Activated T-helper 17 cell treated with anti-CD3 and anti-CD28 coated beads, Interleukin-2, amount 50 U/mL, for 72 hours (primary cell): Measurements from ENCODE around the gene COPG1. TPM values are rescaled to one million over a fixed set of nuclear protein-coding genes. Genes with fewer than 3 reads are reported as not detected.
"Not testable (repeated sequence)": the region's sequence is repeated elsewhere in the genome, so short reads cannot be mapped to it uniquely, and the experiment has no call there.

Experiments
- ATAC-seq: fragments of 150-1000 bp; cut with Tn5 transposase; replicated peaks from 2 replicates; pipeline ENCODE4 v1.10.0; 2021; ENCODE audit warnings: mild to moderate bottlenecking, moderate library complexity
- H3K27ac Mint-ChIP-seq: one replicate; pipeline ENCODE4 v1.8.0; 2022; ENCODE audit warnings: mixed read lengths
- H3K27me3 Mint-ChIP-seq: one replicate; pipeline ENCODE4 v1.8.0; 2022; ENCODE audit warnings: mixed read lengths
- H3K36me3 Mint-ChIP-seq: one replicate; pipeline ENCODE4 v1.8.0; 2022; ENCODE audit warnings: low read depth, mild to moderate bottlenecking, mixed read lengths
- H3K4me1 Mint-ChIP-seq: one replicate; pipeline ENCODE4 v1.8.0; 2022; ENCODE audit warnings: mixed read lengths
- H3K4me3 Mint-ChIP-seq: one replicate; pipeline ENCODE4 v1.8.0; 2022; ENCODE audit warnings: mild to moderate bottlenecking, mixed read lengths
- H3K9me3 Mint-ChIP-seq: one replicate; pipeline ENCODE4 v1.8.0; 2022; ENCODE audit warnings: mixed read lengths
- total RNA-seq, 2 donors: library from RNA; stranded (reverse); gene quantifications; one replicate each; pipeline ENCODE4 v1.2.3, GENCODE V29; 2022

COPG1 gene
- total RNA-seq, 2 donors from 2014 or later, result 150 to 157 TPM

DNA sequence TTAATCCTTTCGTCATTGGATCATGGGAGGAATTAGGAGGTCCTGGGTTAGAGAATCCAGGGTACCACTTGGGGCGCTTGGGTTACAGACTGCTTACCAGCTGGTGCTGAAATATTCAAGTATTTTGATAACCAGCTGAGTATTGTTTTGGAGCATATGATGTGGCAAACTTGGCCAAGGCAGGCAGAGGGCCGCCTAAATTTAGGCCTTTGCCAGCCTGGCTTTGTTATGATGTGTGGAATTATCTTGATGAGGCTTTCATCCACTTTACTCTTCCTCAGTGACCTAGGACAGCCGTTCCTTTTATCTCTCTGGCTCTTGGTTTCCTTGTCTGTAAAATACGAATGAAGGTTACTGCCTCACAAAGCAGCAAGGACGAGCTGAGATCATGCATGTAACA is 6.9 kb downstream of the COPG1 start:
- H3K4me1 Mint-ChIP-seq, result no peaks in the 10 kb centered on the region
- ATAC-seq, result no peak
- H3K27ac Mint-ChIP-seq, result peak overlapping the region; percentile 14
- no peak overlapping the region for H3K4me3 Mint-ChIP-seq
- no peaks in the 10 kb centered on the region for H3K9me3 Mint-ChIP-seq
- no peaks in the 10 kb centered on the region for H3K27me3 Mint-ChIP-seq
- peaks cover 100% of the 10 kb centered on the region for H3K36me3 Mint-ChIP-seq

DNA sequence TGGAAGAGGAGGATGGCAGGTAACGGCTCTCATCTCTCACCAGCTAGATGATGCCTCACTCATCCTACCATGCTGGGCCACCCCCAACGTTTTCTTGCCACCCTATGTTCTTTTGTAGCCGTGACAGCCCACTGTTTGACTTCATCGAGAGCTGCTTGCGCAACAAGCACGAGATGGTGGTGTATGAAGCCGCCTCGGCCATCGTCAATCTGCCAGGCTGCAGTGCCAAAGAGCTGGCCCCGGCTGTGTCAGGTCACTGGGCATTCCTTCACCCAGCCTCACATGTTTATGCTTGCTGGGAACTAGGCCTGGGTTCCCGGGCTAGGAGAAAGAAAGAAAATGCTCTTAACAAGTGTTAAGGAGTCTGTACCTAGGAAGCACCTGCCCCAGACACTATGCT is 8.2 kb downstream of the COPG1 start:
- Mint-ChIP-seq H3K4me1 (no peaks in the 10 kb centered on the region), H3K27ac (no peak overlapping the region), H3K4me3 (no peak overlapping the region), H3K27me3 (no peaks in the 10 kb centered on the region), H3K36me3 (peaks cover 97% of the 10 kb centered on the region), H3K9me3 (no peaks in the 10 kb centered on the region)
- ATAC-seq, result no peak

DNA sequence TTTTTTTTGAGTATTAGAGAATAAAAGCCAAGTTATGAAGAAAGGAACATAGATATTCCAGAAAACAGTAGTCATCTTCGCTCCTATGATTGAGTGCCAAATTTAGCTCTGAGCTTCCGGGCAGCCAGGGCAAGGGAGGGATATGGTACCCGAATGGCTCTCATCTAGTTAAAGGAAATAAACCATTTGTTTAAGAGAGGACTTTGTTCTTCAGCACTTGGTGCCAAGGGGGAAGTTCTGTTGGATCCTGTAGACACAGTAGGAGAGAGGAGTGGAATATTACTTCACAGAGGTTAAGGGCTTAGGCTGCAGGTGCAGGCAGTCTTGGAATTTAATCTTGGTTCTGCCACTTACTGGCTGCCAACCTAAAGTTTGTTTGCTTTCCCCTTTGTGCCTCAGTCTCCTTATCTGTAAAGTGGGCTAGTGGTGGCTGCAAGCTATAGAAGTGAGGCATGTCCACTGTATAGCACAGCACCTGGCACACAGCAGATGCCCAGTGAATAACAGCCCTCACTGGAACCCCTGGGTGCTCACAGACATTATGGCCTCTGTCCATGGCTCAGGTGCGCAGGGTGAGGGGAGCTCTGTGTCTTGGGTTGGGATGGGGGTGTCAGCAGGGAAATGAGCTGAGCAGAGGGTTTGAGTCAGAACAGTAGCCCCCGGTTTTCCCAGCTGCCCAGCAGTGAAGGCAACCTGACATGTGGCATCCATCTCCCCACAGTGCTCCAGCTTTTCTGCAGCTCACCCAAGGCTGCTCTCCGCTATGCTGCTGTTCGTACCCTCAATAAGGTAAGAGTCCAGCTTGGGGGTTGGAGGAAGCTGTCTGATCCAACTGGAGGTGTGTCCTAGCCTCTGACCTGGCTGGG is 10.4 kb downstream of the COPG1 start:
- no peaks in the 10 kb centered on the region for H3K4me1 Mint-ChIP-seq
- H3K9me3 Mint-ChIP-seq, result no peaks in the 10 kb centered on the region
- no peak overlapping the region for H3K4me3 Mint-ChIP-seq
- peak overlapping the region; percentile 4 for H3K27ac Mint-ChIP-seq
- H3K36me3 Mint-ChIP-seq, result peaks cover 97% of the 10 kb centered on the region
- H3K27me3 Mint-ChIP-seq, result no peaks in the 10 kb centered on the region
- ATAC-seq, result no peak

DNA sequence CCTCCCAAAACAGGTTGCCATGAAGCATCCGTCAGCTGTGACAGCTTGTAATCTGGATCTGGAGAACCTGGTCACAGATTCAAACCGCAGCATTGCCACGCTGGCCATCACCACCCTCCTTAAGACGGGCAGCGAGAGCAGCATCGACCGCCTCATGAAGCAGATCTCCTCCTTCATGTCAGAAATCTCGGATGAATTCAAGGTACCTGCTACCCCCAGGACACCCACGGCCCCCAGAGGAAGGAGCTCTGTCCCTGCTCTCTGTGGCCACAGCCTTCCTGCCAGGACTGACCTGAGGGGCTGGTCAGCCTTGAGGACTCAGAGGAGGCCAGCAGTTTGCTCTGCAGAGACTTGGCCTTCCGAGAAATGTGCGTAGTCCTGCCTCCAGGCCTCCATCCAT is 11.2 kb downstream of the COPG1 start:
- Mint-ChIP-seq H3K4me1 (no peaks in the 10 kb centered on the region), H3K27ac (no peak overlapping the region), H3K4me3 (no peak overlapping the region), H3K27me3 (no peaks in the 10 kb centered on the region), H3K9me3 (no peaks in the 10 kb centered on the region), H3K36me3 (peaks cover 97% of the 10 kb centered on the region)
- ATAC-seq, result no peak

DNA sequence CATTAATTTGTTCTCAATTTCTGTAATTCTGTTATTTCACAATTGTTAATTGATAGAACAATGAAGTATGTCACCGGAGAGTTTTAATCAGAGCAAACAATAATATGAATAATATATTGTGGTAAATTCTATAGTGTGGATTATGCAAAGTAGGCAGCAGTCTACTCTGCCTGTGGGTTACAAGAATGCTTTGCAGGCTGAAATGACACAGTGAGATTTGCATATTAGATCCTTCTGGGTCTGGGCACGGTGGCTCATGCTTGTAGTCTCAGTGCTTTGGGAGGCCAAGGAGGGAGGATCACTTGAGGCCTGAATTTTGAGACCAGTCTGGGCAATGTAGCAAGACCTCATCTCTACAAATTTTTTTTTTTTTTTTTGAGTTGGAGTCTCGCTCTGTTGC is 12.5 kb downstream of the COPG1 start:
- H3K4me1 Mint-ChIP-seq, result no peaks in the 10 kb centered on the region
- no peak overlapping the region for H3K4me3 Mint-ChIP-seq
- no peak overlapping the region for H3K27ac Mint-ChIP-seq
- no peaks in the 10 kb centered on the region for H3K9me3 Mint-ChIP-seq
- ATAC-seq, result no peak
- H3K36me3 Mint-ChIP-seq, result peaks cover 97% of the 10 kb centered on the region
- no peaks in the 10 kb centered on the region for H3K27me3 Mint-ChIP-seq

DNA sequence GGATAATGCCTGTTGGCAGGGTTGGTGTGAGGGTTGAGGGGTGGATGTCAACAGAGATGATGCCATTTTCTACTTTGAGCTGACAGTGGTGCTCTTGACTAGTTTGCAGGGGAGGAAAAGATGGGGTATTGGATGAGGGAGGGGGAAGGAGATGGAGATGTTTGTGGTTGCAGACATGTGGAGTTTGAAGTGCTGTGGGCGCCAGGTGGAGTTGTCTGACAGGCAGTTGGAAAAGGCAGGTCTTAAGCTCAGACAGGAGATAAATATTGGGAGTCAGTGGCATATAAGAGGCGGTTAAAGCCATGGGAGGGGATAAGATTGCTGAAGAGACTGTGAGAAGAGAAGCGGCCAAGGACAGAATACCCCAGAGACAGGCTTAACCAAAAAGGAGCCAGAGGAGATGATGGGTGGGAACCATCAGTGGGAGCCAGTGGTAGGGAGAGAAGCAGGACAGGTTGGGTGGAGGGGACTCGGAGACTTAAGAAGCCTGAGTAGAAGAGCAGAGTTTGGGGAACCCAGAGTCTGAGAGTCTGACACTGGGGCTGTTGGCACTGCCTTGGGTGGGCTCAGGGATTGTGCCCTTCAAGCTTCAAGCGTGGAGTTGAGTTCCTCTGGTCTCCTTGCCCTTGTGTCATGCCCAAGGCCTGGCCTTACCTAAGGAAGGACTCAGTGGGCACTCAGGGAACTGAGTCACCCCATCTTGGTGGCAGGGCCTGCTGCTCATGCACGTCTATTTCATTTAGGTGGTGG is 13.9 kb downstream of the COPG1 start:
- no peaks in the 10 kb centered on the region for H3K27me3 Mint-ChIP-seq
- no peak overlapping the region for H3K27ac Mint-ChIP-seq
- no peaks in the 10 kb centered on the region for H3K4me1 Mint-ChIP-seq
- H3K9me3 Mint-ChIP-seq, result no peaks in the 10 kb centered on the region
- ATAC-seq, result no peak
- H3K4me3 Mint-ChIP-seq, result no peak overlapping the region
- H3K36me3 Mint-ChIP-seq, result peaks cover 97% of the 10 kb centered on the region

DNA sequence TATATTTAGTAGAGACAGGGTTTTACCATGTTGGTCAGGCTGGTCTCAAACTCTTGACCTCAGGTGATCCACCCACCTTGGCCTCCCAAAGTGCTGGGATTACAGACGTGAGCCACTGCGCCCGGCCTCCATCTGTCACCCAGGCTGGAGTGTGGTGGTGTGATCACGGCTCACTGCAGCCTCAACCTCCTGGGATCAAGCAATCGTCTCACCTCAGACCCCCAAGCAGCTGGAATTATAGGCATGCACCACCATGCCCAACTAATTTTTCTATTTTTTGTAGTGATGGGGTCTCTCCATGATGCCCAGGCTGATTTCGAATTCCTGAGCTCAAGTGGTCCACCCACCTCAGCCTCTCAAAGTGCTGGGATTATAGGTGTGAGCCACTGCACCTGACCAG is 15.6 kb downstream of the COPG1 start:
- peaks cover 97% of the 10 kb centered on the region for H3K36me3 Mint-ChIP-seq
- not testable (repeated sequence) for H3K4me1 Mint-ChIP-seq, H3K27ac Mint-ChIP-seq, H3K4me3 Mint-ChIP-seq, H3K9me3 Mint-ChIP-seq, ATAC-seq, H3K27me3 Mint-ChIP-seq

DNA sequence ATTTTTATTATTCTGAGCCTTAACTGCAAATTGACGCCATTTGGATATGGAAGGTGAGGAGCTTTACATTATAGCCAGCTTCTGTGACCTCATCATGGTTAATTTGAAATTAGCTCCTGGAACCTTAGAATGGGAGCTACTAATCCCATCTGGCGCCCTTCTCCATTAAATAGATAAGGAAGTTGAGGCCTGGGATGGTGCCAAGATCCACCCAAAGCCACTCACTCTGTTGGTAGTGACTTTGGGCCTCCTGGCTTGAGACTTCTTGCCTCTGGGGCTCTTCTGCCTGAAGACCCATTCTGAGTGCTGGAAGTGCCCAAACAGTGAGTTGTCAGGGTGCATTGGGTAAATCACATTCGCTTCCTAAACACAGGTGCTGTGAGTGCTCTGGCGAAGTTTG is 17.2 kb downstream of the COPG1 start:
- no peaks in the 10 kb centered on the region for H3K9me3 Mint-ChIP-seq
- no peak overlapping the region for H3K4me3 Mint-ChIP-seq
- no peaks in the 10 kb centered on the region for H3K4me1 Mint-ChIP-seq
- H3K36me3 Mint-ChIP-seq, result peaks cover 97% of the 10 kb centered on the region
- no peak overlapping the region for H3K27ac Mint-ChIP-seq
- H3K27me3 Mint-ChIP-seq, result no peaks in the 10 kb centered on the region
- ATAC-seq, result no peak

DNA sequence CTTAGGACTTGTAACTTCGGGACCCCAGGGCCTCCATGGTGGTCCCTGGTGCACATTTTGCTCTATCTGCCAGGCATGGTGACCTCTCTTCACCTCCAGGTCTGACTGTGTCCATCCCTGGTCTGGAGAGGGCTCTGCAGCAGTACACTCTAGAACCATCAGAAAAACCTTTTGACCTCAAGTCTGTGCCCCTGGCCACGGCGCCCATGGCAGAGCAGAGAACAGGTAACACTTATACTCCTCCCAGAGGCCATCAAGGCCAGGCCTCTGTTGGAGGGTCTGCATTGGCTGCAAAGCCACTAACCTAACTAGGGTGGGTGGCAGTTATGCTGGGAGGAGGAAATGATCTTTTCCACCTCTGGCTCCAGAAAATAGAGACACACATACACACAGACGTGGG is 19.0 kb downstream of the COPG1 start:
- Mint-ChIP-seq H3K4me1 (no peaks in the 10 kb centered on the region), H3K27me3 (no peaks in the 10 kb centered on the region), H3K27ac (peak overlapping the region; percentile 49), H3K9me3 (no peaks in the 10 kb centered on the region), H3K36me3 (peaks cover 100% of the 10 kb centered on the region), H3K4me3 (no peak overlapping the region)
- no peak for ATAC-seq

DNA sequence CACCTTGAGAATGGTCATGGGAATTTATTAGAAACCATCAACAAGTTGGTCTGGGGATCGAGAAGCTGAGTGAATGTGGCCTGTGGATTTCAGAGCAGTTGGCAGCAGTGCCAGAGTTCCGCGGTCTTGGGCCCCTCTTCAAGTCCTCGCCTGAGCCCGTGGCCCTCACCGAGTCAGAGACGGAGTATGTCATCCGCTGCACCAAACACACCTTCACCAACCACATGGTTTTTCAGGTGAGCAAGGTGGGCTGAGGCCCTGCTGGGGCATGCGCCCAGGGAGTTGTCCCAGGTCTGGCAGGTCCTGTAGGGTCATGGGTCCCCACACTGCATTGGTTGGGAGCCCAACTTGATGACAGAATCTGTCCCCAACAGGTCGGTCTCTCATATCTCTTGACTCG is 22.3 kb downstream of the COPG1 start:
- Mint-ChIP-seq H3K27me3 (no peaks in the 10 kb centered on the region), H3K4me1 (no peaks in the 10 kb centered on the region), H3K4me3 (no peak overlapping the region), H3K27ac (no peak overlapping the region), H3K36me3 (peaks cover 100% of the 10 kb centered on the region), H3K9me3 (no peaks in the 10 kb centered on the region)
- no peak for ATAC-seq

DNA sequence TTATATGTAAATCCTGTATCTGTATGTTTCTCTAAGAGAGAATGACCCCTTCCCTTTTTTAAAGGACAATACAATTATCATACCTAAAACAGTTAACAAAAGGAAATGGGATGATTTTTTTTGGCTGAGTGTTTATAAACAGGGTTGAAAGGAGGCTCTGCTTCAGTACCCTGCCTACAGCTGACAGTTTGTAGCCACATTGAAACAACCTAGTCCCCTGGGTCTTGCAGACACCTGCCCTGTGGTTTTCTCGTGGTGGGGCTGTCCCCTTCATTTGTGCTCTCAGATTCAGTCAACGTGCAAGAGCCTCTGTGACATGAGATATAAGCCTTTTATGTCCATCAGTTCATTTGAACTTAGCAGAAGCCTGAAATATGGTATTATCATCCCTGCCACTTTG is 27.0 kb downstream of the COPG1 start:
- H3K4me3 Mint-ChIP-seq, result no peak overlapping the region
- H3K27me3 Mint-ChIP-seq, result no peaks in the 10 kb centered on the region
- peaks cover 94% of the 10 kb centered on the region for H3K36me3 Mint-ChIP-seq
- peak; percentile 12 for ATAC-seq
- peaks cover 13% of the 10 kb centered on the region for H3K4me1 Mint-ChIP-seq
- no peaks in the 10 kb centered on the region for H3K9me3 Mint-ChIP-seq
- H3K27ac Mint-ChIP-seq, result no peak overlapping the region

DNA sequence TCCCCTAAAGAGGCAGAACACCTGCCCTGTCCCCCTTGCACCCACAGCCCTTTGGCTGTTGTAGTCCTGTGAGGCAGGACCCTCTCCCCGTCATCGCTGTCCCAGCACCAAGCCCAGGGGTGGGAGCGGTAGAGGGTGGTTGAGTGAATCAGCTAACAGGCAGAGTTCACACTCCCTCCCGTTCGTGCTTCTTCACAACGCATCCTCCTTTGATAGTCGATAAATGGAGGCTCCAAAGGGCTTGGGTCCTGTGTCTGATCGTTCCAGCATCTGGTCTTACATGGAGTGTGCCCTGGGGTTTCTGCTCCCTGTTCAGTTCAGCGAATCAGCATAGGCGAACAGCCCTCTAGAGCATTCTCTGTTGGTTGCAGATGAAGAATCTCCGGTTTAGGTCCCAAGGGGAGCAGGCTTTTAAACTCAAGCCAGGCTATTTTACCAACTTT is 28.4 kb downstream of the COPG1 start:
- peaks cover 23% of the 10 kb centered on the region for H3K4me1 Mint-ChIP-seq
- no peak for ATAC-seq
- H3K4me3 Mint-ChIP-seq, result peak overlapping the region; percentile 96
- H3K9me3 Mint-ChIP-seq, result no peaks in the 10 kb centered on the region
- no peaks in the 10 kb centered on the region for H3K27me3 Mint-ChIP-seq
- H3K36me3 Mint-ChIP-seq, result peaks cover 90% of the 10 kb centered on the region
- peak overlapping the region; percentile 85 for H3K27ac Mint-ChIP-seq

DNA sequence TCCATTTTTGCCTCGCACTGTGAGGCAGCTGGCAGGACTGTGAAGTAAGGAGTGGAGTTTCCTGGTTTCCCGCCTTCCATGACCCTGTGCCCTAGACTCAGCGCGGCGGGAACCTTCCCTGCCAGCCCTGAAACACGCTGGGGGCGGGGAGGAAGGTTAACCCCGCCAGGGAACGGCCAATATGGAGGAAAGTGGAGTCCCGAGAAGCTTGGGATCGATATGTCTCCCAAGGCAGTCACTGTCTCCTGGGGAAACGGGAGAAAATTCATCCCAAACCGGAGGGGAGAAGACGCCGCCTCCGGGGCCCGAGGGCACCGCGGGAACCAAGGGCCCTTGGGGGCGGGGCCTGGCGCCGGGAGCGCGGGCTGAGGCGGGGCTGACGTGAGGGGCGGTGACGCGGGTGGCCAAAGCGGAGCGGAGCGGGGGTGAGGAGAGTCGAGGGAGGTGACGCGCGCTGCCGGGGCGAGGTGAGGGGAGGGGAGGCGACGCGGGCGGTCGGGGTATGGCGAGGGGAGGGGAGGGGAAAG is 29.1 kb downstream of the COPG1 start, which contains the start of gene HMCES:
HMCES (plus strand) TSS at position 432 of the 527 bp plus-strand sequence. CDS start 863 bp downstream, outside the sequence.
- peak; percentile 86 for ATAC-seq
- peaks cover 26% of the 10 kb centered on the region for H3K4me1 Mint-ChIP-seq
- no peaks in the 10 kb centered on the region for H3K27me3 Mint-ChIP-seq
- H3K27ac Mint-ChIP-seq, result peak within 1 kb of the TSS; percentile 97
- peaks cover 88% of the 10 kb centered on the region for H3K36me3 Mint-ChIP-seq
- no peaks in the 10 kb centered on the region for H3K9me3 Mint-ChIP-seq
- H3K4me3 Mint-ChIP-seq, result peak within 1 kb of the TSS; percentile 96

DNA sequence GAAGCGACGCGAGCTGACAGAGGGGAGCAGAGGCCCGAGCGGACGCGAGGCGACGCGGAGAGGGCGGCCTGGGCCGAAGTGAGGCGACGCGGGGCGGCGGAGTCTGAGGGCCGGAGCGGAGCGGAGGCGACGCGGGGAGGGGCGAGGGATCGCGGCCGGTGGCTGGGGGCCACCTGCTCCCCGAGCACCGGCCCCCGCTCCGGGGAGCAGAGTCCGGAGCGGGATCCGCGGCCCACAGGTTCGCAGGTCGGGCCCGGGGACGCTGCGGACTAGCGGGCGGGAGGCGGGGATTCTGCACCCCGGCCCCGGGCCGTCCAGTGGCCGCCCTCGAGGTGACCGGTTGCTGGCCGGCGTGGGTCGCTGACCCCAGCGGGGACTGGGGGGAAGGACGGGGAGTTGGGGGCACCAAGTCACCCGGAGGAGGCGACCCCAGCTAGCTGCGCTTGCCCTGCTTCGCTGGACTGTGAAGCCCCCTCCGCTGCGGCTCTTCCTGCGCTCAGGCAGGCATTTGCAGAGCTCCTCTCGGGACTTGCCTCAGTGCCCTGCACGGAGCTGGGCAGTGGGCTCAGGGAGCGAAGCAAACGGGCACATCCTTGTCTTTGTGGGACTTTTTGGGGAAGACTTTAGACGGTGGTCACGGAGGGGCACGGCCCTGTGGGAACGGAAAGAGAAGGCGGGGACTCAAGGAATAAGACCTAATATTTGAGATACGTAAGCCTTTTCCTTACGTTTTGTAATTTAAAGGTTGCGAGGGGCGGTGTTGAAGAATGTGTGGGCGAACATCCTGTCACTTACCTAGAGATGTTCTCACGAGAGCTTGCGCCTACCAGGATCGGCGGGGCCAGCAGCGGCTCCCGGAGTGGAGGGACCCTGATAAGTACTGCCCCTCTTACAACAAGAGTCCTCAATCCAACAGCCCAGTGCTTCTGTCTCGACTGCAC is 29.8 kb downstream of the COPG1 start:
- Mint-ChIP-seq H3K27ac (peak overlapping the region; percentile 97), H3K27me3 (no peaks in the 10 kb centered on the region), H3K4me3 (peak overlapping the region; percentile 96), H3K36me3 (peaks cover 85% of the 10 kb centered on the region), H3K9me3 (no peaks in the 10 kb centered on the region), H3K4me1 (peaks cover 26% of the 10 kb centered on the region)
- ATAC-seq, result peak; percentile 34
